CD4-positive, alpha-beta memory T cell (primary cell): ENCODE measurements around the gene ICOS. TPM values are rescaled to one million over a fixed set of nuclear protein-coding genes. Genes with fewer than 3 reads are reported as not detected.
"Not testable (repeated sequence)": the region's sequence is repeated elsewhere in the genome, so short reads cannot be mapped to it uniquely, and the experiment has no call there.

Source experiments
- CTCF ChIA-PET: fragments of 350-600 bp; sonication (Branson Sonifier 250); formaldehyde crosslinking; loops from one replicate; lab custom pipeline; 2021; ENCODE audit warnings: inconsistent platforms; ENCODE audit not compliant: partially characterized antibody; lab: Charles Lee
- POLR2A ChIA-PET: fragments of 350-600 bp; sonication (Branson Sonifier 250); formaldehyde crosslinking; loops from one replicate; lab custom pipeline; 2021; ENCODE audit not compliant: partially characterized antibody; lab: Charles Lee
- DNase-seq, 5 donors: peaks; one replicate each; pipeline versions ENCODE4 v3.0.0 to v3.0.0-alpha.2; 2020 to 2022; ENCODE audit warnings: mixed read lengths in 1 of 5
- H3K27ac ChIP-seq: one replicate; pipeline ENCODE4 v1.7.0; 2013; ENCODE audit warnings: low read depth, low read length
- H3K27me3 ChIP-seq: 2 replicates; pipeline ENCODE4 v1.7.0; 2013; ENCODE audit warnings: mild to moderate bottlenecking, low read length, moderate library complexity; ENCODE audit not compliant: insufficient read depth
- H3K36me3 ChIP-seq: 2 replicates; pipeline ENCODE4 v1.7.0; 2013; ENCODE audit warnings: mild to moderate bottlenecking, low read length, moderate library complexity; ENCODE audit not compliant: insufficient read depth
- H3K4me1 ChIP-seq: 2 replicates; pipeline ENCODE4 v1.7.0; 2013; ENCODE audit warnings: mild to moderate bottlenecking, low read length, moderate library complexity; ENCODE audit not compliant: insufficient read depth
- H3K4me3 ChIP-seq, 2 donors: one replicate each; pipeline ENCODE4 v1.7.0; 2013; ENCODE audit warnings: low read length in 2 of 2, mild to moderate bottlenecking in 1 of 2
- H3K9me3 ChIP-seq, 2 donors: one replicate each; pipeline ENCODE4 v1.7.0; 2013; ENCODE audit warnings: low read length in 2 of 2, control low read depth in 1 of 2; ENCODE audit not compliant: control insufficient read depth in 1 of 2
- H3K27ac Mint-ChIP-seq, 7 donors: one replicate each; pipeline ENCODE4 v1.8.0; 2020 to 2021; ENCODE audit warnings: mixed read lengths in 7 of 7, mild to moderate bottlenecking in 6 of 7, inconsistent platforms in 3 of 7, moderate library complexity in 3 of 7
- H3K27me3 Mint-ChIP-seq, 2 donors: one replicate each; pipeline ENCODE4 v1.8.0; 2020 to 2021; ENCODE audit warnings: mixed read lengths in 2 of 2
- H3K36me3 Mint-ChIP-seq, 2 donors: one replicate each; pipeline ENCODE4 v1.8.0; 2020 to 2021; ENCODE audit warnings: mixed read lengths in 2 of 2, inconsistent platforms in 1 of 2, mild to moderate bottlenecking in 1 of 2
- H3K4me1 Mint-ChIP-seq, 4 donors: one replicate each; pipeline ENCODE4 v1.8.0; 2020 to 2021; ENCODE audit warnings: mixed read lengths in 4 of 4, mild to moderate bottlenecking in 1 of 4
- H3K4me3 Mint-ChIP-seq, 8 donors: one replicate each; pipeline ENCODE4 v1.8.0; 2020 to 2021; ENCODE audit warnings: mixed read lengths in 8 of 8, mild to moderate bottlenecking in 7 of 8, moderate library complexity in 6 of 8, inconsistent platforms in 3 of 8
- H3K9me3 Mint-ChIP-seq, 8 donors: one replicate each; pipeline ENCODE4 v1.8.0; 2020 to 2021; ENCODE audit warnings: mixed read lengths in 8 of 8, mild to moderate bottlenecking in 5 of 8, inconsistent platforms in 3 of 8, moderate library complexity in 1 of 8
- intact Hi-C: fragments of 100-400 bp; cut with micrococcal nuclease; formaldehyde crosslinking; loops from one replicate; pipeline ENCODE4 v1.15.1; 2023
- polyA plus RNA-seq, 2 donors: library from polyadenylated mRNA; unstranded; fragments of 300-500 nt; fragmentation: Illumina TruSeq; gene quantifications; one replicate each; pipeline ENCODE4 v1.2.3, GENCODE V29; 2021
- total RNA-seq, 2 experiments: library from RNA; stranded (reverse); gene quantifications; one replicate each; pipeline ENCODE4 v1.2.3, GENCODE V29; 2021

Gene ICOS
- total and polyA plus RNA-seq, 4 experiments from 2014 or later: 28.1 to 53.2 (median 41.0) TPM

DNA sequence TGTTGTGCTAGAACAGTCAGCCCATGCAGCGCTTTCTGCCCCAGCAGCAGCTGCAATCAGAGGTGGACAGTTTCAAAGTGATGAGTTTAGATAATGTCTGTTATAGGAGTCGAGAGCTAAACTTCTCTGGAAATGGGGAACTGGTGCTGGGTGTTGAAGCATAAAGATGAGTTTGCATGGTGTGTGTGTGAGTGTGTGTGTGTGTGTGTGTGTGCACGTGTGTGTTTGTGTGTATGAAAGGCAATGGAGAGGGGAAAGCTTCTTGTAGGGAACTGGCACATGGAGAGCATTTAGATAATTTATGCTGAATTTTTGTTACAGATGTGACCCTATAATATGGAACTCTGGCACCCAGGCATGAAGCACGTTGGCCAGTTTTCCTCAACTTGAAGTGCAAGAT lies 22.7 kb downstream of the ICOS start:
- H3K4me3 ChIP-seq: no peak overlapping the region
- H3K4me1 Mint-ChIP-seq: peaks cover 34 to 57% (median 49%) of the 10 kb centered on the region in 4 donors
- POLR2A ChIA-PET: interaction anchor here (0.7 to 2.8 kb wide), 6 partner anchors 8 to 64 kb away, joined by 3 to 14 read pairs (median 4); no protein-coding TSS in a partner anchor
- peaks cover 69 to 77% of the 10 kb centered on the region in 2 donors for H3K36me3 Mint-ChIP-seq
- peak overlapping the region in 5 of 7 donors; percentile 19 to 44 (median 36) for H3K27ac Mint-ChIP-seq
- intact Hi-C loops: no loop called here
- peaks cover 57% of the 10 kb centered on the region for H3K36me3 ChIP-seq
- DNase-seq: no peak
- peak overlapping the region in 1 of 8 donors; percentile 12 for H3K4me3 Mint-ChIP-seq
- H3K9me3 Mint-ChIP-seq: no peaks in the 10 kb centered on the region
- H3K9me3 ChIP-seq: no peaks in the 10 kb centered on the region
- no peak overlapping the region for H3K27ac ChIP-seq
- no peaks in the 10 kb centered on the region for H3K27me3 ChIP-seq
- H3K4me1 ChIP-seq: peaks cover 31% of the 10 kb centered on the region
- CTCF ChIA-PET: interaction anchor here (1.5 to 1.9 kb wide), 3 partner anchors 15 to 92 kb away, joined by 3 to 9 read pairs (median 7); no protein-coding TSS in a partner anchor
- no peaks in the 10 kb centered on the region for H3K27me3 Mint-ChIP-seq

DNA sequence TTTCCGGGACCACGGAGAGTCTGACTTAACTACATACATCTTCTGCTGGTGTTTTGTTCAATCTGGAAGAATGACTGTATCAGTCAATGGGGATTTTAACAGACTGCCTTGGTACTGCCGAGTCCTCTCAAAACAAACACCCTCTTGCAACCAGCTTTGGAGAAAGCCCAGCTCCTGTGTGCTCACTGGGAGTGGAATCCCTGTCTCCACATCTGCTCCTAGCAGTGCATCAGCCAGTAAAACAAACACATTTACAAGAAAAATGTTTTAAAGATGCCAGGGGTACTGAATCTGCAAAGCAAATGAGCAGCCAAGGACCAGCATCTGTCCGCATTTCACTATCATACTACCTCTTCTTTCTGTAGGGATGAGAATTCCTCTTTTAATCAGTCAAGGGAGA lies 23.1 kb downstream of the ICOS start:
- peak overlapping the region in 4 of 7 donors; percentile 28 to 59 (median 39) for H3K27ac Mint-ChIP-seq
- intact Hi-C loops: no loop called here
- Histone ChIP-seq H3K27me3 (no peaks in the 10 kb centered on the region), H3K27ac (no peak overlapping the region), H3K4me1 (peaks cover 28% of the 10 kb centered on the region), H3K4me3 (no peak overlapping the region), H3K36me3 (peaks cover 57% of the 10 kb centered on the region), H3K9me3 (no peaks in the 10 kb centered on the region)
- peaks cover 31 to 53% (median 46%) of the 10 kb centered on the region in 4 donors for H3K4me1 Mint-ChIP-seq
- DNase-seq: no peak
- no peaks in the 10 kb centered on the region for H3K9me3 Mint-ChIP-seq
- peaks cover 67 to 77% of the 10 kb centered on the region in 2 donors for H3K36me3 Mint-ChIP-seq
- H3K4me3 Mint-ChIP-seq: no peak overlapping the region
- ChIA-PET CTCF (interaction anchor here (1.5 to 1.9 kb wide), 3 partner anchors 16 to 91 kb away, joined by 3 to 9 read pairs (median 7); no protein-coding TSS in a partner anchor), POLR2A (interaction anchor here (0.7 to 2.8 kb wide), 5 partner anchors 8 to 64 kb away, joined by 3 to 14 read pairs (median 4); no protein-coding TSS in a partner anchor)
- no peaks in the 10 kb centered on the region for H3K27me3 Mint-ChIP-seq

DNA sequence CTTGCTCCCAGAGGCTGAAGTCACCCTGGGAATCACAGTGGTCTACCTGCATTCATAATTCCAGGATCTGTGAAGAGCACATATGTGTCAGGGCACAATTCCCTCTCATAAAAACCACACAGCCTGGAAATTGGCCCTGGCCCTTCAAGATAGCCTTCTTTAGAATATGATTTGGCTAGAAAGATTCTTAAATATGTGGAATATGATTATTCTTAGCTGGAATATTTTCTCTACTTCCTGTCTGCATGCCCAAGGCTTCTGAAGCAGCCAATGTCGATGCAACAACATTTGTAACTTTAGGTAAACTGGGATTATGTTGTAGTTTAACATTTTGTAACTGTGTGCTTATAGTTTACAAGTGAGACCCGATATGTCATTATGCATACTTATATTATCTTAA lies 24.2 kb downstream of the ICOS start:
- Mint-ChIP-seq H3K27ac (peak overlapping the region in 2 of 7 donors; percentile 7 to 77), H3K36me3 (peaks cover 56 to 66% of the 10 kb centered on the region in 2 donors), H3K4me3 (no peak overlapping the region), H3K27me3 (no peaks in the 10 kb centered on the region), H3K4me1 (peaks cover 21 to 44% (median 37%) of the 10 kb centered on the region in 4 donors), H3K9me3 (no peaks in the 10 kb centered on the region)
- intact Hi-C loops: no loop called here
- CTCF ChIA-PET: no interaction called here
- H3K27ac ChIP-seq: no peak overlapping the region
- no peak overlapping the region for H3K4me3 ChIP-seq
- H3K9me3 ChIP-seq: no peaks in the 10 kb centered on the region
- peaks cover 20% of the 10 kb centered on the region for H3K4me1 ChIP-seq
- H3K36me3 ChIP-seq: peaks cover 54% of the 10 kb centered on the region
- DNase-seq: no peak
- H3K27me3 ChIP-seq: no peaks in the 10 kb centered on the region
- POLR2A ChIA-PET: interaction anchor here (1.9 kb wide), 1 partner anchor 39 kb away, joined by 7 read pairs; no protein-coding TSS in a partner anchor

DNA sequence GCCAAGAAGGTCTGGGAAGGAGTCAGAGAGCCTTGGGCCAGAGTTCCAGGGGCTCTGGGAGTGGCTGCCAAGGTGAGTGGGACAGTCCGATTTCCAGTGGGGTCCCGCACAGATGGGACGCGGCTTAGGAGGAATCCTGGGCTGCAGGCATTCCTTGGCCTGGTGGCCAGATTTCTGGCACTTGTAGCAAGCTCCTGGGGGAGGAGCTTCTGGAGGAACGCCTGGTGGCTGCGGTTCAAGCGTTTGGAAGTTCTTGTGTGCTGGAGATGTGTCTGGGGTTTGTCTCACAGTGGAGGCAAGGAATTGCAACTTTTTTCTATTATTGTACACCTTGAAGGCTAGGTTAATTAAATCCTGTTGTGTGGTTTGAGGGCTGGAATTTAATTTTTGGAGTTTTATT lies 28.6 kb downstream of the ICOS start:
- H3K9me3 ChIP-seq, H3K4me3 Mint-ChIP-seq, H3K27me3 ChIP-seq, intact Hi-C loops, DNase-seq, CTCF ChIA-PET, H3K9me3 Mint-ChIP-seq, H3K4me3 ChIP-seq, H3K27ac ChIP-seq, H3K27me3 Mint-ChIP-seq, H3K4me1 ChIP-seq: not testable (repeated sequence)
- peak overlapping the region in 4 of 7 donors; percentile 9 to 60 (median 50) for H3K27ac Mint-ChIP-seq
- peaks cover 13% of the 10 kb centered on the region for H3K36me3 ChIP-seq
- peaks cover 17 to 26% of the 10 kb centered on the region in 2 donors for H3K36me3 Mint-ChIP-seq
- peaks cover 9 to 22% (median 13%) of the 10 kb centered on the region in 4 donors for H3K4me1 Mint-ChIP-seq
- POLR2A ChIA-PET: interaction anchor here (1.2 kb wide), 1 partner anchor 17 kb away, joined by 5 read pairs; no protein-coding TSS in a partner anchor

DNA sequence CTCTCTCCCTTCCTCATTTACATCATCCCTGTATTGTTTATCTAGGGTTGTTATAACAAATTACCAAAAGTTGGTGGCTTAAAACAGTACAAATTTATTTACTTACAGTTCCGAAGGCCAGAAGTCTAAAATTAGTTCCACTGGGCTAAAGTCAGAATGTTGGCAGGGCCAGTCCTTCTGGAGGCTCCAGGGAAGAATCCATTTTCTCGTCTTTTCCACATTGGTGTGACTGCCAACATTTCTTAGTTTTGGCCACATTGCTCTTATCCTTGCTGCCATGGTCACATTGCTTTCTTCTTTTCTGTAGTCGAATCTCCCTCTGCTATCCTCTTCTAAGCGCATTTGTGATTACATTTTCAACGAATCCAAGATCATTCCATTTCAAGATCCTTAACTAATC lies 34.7 kb downstream of the ICOS start:
- ChIA-PET CTCF (interaction anchor here (1.0 to 1.2 kb wide), 2 partner anchors 14 to 16 kb away, joined by 3 to 4 read pairs; no protein-coding TSS in a partner anchor), POLR2A (no interaction called here)
- no peaks in the 10 kb centered on the region for H3K27me3 Mint-ChIP-seq
- peaks cover 0 to 7% (median 2%) of the 10 kb centered on the region in 4 donors for H3K4me1 Mint-ChIP-seq
- Histone ChIP-seq H3K4me1 (no peaks in the 10 kb centered on the region), H3K36me3 (no peaks in the 10 kb centered on the region), H3K9me3 (no peaks in the 10 kb centered on the region), H3K27me3 (no peaks in the 10 kb centered on the region), H3K27ac (no peak overlapping the region), H3K4me3 (no peak overlapping the region)
- intact Hi-C loops: no loop called here
- no peaks in the 10 kb centered on the region for H3K36me3 Mint-ChIP-seq
- no peaks in the 10 kb centered on the region for H3K9me3 Mint-ChIP-seq
- peak overlapping the region in 1 of 7 donors; percentile 2 for H3K27ac Mint-ChIP-seq
- H3K4me3 Mint-ChIP-seq: no peak overlapping the region
- DNase-seq: no peak

DNA sequence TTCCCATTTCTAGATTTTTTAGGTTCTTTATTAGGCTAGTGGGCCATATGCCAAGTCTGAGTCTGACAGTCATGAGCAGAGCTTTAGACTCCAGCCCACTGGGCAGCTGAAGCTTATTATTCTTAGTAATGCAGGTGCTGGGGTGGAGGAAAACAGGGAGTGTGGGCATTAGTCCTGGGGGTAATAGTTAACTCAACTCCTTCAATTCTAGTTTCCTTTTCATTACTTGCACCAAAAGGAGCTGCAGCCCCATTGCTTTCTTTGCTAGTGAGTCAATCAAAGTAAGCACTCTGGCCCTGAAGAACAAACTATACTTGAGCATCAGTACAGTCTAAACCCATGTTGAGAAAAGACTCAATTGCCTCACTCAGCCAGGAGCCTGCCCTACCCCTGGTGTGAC lies 35.5 kb downstream of the ICOS start:
- no peak for DNase-seq
- Mint-ChIP-seq H3K9me3 (no peaks in the 10 kb centered on the region), H3K27ac (no peak overlapping the region), H3K4me1 (peaks cover 0 to 4% (median 1%) of the 10 kb centered on the region in 4 donors), H3K36me3 (no peaks in the 10 kb centered on the region), H3K4me3 (no peak overlapping the region), H3K27me3 (no peaks in the 10 kb centered on the region)
- Histone ChIP-seq H3K4me3 (no peak overlapping the region), H3K4me1 (no peaks in the 10 kb centered on the region), H3K9me3 (no peaks in the 10 kb centered on the region), H3K27me3 (no peaks in the 10 kb centered on the region), H3K36me3 (no peaks in the 10 kb centered on the region), H3K27ac (no peak overlapping the region)
- intact Hi-C loops: no loop called here
- ChIA-PET POLR2A (no interaction called here), CTCF (no interaction called here)

DNA sequence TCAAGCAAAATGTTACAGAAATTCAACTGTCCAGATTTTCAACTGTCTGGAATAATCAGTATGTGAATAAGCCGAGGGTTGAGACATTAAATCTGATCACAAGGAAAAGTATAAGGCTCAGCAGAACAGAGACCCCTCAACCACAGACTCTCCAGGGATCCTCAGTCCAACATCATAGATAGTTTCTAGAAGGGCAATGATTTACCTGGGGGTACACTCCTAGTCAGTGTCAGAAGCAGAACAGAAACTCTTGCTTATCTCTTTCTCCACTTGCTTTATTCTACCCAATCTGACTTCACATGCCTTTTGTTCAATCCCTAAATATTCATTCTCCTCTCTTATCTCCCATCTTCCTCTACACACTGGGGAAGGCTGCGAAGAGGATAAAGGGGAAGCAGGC lies 36.4 kb downstream of the ICOS start:
- Mint-ChIP-seq H3K4me1 (peaks cover 0 to 2% (median 0%) of the 10 kb centered on the region in 4 donors), H3K27me3 (no peaks in the 10 kb centered on the region), H3K27ac (no peak overlapping the region), H3K36me3 (no peaks in the 10 kb centered on the region), H3K4me3 (no peak overlapping the region), H3K9me3 (no peaks in the 10 kb centered on the region)
- CTCF ChIA-PET: no interaction called here
- Histone ChIP-seq H3K36me3 (no peaks in the 10 kb centered on the region), H3K27me3 (no peaks in the 10 kb centered on the region), H3K4me3 (no peak overlapping the region), H3K4me1 (no peaks in the 10 kb centered on the region), H3K9me3 (no peaks in the 10 kb centered on the region), H3K27ac (no peak overlapping the region)
- POLR2A ChIA-PET: no interaction called here
- DNase-seq: no peak
- intact Hi-C loops: no loop called here
